IPS-NIHi11 (cell line): Measurements from ENCODE around the gene IFNA14.
"Not testable (repeated sequence)": the region's sequence is repeated elsewhere in the genome, so short reads cannot be mapped to it uniquely, and the experiment has no call there.

Source experiments
- DNase-seq: peaks from one replicate; pipeline ENCODE4 v3.0.0; 2012; ENCODE audit warnings: mixed read lengths, low spot score

IFNA14 gene

DNA sequence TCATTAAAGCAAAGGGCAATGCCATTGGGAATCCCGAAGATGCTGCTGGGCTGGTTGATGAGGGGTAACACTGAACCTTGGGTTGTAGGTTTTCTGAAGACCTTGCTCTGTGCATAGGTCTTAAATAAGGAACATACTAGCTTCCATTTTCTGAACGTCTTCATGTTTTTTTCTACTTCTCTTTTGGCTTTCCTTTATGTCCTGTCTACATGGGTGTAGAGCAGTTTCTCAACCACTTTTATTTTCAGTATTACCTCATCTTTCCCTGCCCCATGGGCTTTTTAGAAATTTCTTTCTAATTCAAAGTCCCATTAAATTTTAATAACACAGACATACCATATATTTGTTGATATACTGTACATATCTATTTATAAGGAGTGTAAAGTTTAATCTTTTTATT lies at the start of gene IFNA14:
IFNA14 (minus strand) TSS at position 95 of the 400 bp plus-strand sequence; CDS start at position 25, 70 bp downstream.
- DNase-seq, result no peak

DNA sequence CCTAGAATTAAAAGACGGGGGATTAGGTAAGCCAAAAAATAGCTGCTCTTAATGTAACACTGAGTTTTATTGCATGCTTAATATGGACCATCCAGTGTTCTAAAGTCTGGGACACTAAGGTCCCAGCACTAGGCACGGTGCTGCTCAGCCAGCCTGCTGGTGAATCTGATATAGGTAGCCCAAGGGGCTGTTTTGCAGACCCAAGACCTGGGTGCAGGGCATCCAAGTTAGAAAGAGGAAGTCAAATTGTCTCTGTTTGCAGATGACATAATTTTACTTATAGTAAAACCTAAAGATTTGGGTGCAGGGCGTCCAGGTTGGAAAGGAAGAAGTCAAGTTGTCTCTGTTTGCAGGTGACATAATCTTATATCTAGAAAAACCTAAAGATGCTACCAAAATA lies 47.5 kb upstream of the IFNA14 start:
- no peak for DNase-seq

DNA sequence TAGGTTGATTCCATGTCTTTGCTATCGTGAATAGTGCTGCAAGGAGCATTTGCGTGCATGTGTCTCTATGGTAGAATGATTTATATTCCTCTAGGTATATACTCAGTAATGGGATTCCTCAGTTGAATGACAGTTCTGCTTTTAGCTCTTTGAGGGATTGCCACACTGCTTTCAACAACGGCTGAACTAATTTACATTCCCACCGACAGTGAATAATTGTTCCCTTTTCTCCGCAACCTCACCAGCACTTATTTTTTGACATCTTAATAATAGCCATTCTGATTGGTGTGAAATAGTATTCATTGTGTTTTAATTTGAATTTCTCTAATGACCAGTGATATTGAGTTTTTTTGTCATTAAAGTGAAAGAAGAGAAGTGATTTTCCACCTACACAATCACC lies 46.9 kb upstream of the IFNA14 start:
- no peak for DNase-seq

DNA sequence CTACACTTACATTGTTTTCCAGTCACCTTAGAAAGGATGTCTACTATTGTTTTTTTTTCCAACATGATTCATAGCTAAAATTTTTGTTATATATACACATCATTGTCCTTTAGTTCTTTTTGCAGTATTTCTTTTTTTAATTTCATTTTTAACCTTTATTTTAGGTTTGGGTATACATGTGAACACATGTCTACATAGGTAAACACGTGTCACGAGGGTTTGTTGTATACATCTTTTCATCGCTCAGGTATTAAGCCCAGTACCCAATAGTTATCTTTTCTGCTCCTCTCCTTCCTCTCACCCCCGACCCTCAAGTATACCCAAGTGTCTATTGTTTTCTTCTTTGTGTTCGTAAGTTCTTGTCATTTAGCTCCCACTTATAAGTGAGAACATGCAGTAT lies 46.3 kb upstream of the IFNA14 start:
- DNase-seq, result no peak

DNA sequence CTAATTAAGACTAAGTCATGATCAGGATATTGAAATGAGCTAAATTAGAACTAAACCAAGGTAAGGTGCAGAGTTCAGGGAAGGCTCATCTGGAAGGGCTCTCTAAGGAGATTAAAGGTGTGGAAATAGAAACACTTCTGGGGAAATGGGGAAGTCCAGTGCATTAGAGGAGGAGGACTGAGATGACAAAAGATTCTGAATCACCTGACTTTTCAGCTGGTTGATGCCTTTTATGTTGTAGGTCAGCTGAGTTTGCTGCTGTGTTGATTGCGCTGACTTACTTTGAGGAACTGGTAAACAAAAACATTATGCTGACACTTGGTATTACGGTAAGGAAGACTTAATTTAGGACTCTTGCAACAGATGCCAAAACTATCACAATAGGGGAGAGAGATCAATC lies 41.5 kb upstream of the IFNA14 start:
- no peak for DNase-seq

DNA sequence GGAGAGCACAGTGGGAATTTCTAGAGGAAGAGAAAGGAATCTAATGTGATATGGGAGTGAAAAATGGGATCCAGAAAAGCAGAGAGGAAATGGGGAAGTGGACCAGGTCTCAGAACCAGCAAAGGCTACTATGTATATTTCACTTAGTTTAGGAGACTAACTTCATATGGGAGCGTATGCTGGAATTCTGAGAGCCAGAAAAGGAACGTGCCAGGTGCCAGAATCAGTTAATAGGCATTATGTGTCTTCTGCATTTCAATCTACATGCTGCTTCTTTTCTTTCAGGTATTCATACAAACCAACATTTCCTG lies 28.5 kb upstream of the IFNA14 start:
- no peak for DNase-seq

DNA sequence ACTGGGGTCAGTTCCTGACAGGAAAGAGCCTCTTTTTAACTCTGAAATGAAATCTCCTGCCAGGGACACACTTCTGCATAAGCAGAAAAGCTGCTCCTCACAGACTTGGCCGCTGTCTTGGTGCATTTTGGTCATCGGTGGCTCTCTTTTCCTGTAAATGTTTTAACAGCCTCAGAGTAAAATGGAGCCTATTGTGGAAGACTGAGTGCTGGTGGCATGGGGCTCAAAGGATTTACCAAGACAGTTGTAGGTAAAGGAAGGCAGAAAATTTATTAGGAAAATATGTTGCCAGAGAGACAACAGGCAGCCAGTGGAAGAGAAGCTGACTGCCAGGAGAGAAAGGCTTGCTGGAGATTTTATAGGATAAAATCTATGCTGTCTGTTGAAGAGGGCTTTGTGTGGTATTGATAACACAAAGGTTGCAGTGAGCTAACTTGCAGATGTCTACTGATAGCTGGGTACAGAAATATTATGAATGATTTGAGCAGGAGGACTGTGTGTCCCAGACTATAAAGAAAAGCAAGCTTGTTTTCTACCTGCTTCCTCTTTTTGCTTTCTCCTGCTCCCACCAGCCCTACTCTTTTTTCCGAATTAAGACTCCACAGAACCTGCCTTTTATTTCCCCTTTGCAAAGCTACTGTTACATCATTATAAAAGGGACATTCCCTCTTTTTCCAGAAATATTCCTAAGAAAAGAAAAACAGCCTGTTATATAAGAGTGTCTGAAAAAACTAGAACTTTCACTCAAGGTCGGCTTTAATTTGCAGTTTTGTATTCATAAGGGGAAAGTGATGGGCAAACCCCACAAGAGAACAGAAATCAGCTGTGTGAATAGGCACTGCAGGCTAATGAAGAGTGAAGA lies 27.9 kb upstream of the IFNA14 start:
- no peak for DNase-seq

DNA sequence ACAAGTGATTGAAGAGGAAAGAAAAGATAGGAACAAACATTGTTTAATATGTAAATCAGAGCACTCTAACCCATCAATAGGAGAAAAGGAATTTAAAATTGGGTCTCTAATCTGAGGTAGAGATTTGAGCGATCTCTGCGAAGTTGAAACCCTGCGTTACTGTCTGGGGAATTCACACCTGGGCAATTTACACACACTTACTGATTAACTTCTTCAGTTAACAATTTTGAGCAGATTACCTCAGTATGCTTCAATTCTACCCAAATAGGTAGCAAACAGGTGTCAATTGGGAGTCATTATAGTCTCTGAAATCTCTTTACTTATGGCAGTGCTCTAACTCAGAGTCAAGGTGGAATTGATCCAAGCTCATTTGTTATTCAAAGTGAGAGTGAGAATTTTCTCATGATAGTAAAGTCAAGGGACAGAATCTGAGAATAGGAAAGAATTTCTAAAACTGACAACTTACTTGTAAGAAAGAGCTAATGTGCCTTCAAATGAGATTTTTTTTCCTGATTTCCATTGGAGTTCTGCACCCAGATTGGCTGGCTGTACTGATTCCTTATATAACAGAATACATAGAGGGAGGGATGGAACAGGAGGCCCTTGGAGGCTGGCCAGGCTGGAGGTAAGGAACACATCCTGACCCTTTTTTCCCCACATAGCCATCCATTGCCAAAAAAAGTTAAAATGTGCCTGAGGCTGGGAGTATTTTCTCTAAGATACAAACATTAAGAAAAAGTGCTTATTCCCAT lies 27.1 kb upstream of the IFNA14 start:
- no peak for DNase-seq

DNA sequence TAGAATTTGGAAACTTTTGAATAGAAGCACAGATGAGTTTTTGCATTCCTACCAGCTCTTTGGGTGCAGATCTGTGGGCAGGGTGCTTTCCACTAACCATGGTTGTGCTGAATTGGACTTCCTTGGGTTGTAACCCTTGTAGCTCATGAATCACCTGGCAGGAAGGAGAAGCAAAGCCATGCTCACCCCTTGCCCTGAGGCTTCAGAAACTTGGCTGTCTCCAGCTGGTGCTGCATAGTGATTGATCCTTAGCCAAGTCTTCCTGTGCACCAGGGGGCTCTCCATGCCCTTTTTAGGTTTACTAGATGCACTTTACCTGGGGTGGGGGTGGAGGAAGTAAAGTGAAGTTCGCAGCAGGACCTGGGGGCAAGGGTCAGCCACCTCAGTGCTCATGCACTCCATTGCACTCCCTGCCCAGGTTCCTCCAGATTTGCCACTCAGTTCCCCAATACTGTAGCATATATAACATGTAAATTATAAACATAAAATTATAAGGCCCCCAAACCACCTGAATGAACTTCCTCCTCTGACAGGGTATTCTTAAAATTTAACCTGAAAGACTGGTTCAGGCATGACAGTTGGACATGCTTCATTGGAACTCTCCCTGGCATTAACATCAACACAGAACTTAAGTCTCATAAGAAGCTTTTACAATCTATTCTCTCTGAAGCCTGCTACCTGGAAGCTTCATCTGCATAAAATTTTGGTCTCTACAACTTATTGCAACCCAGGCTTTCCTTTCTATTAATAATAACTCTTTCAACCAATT lies 25.8 kb upstream of the IFNA14 start:
- no peak for DNase-seq

DNA sequence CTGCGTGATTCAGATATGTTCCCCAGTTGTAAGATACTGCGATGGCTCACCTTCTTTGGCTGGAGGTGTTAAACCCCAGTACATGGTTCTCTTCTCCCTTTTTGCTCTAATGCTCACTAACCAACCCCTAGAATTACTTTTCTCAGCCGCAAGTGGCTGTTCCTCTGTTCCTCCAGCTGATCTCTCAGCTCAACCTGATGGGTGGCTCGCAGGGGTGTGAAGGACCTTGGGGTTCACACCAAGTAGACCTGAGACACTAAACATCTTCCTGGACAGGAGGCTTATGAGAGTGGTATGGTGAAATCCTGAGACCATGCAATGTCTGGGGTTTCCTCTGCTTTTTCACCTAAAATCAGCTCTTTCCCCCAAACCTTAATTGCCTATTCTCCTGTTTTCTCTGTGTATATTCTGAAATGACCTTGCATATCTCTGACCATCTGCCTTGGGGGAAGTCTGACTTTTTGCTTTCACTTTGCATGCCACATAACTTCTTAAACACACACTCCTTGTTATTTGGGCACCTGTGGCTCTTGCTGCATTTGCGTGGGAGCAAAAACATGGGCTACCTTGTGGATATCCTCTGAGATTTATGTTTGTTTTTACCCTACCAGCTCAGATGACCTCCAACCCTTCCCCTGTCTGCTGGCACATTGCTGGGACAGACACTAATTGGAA lies 15.9 kb upstream of the IFNA14 start:
- no peak for DNase-seq

DNA sequence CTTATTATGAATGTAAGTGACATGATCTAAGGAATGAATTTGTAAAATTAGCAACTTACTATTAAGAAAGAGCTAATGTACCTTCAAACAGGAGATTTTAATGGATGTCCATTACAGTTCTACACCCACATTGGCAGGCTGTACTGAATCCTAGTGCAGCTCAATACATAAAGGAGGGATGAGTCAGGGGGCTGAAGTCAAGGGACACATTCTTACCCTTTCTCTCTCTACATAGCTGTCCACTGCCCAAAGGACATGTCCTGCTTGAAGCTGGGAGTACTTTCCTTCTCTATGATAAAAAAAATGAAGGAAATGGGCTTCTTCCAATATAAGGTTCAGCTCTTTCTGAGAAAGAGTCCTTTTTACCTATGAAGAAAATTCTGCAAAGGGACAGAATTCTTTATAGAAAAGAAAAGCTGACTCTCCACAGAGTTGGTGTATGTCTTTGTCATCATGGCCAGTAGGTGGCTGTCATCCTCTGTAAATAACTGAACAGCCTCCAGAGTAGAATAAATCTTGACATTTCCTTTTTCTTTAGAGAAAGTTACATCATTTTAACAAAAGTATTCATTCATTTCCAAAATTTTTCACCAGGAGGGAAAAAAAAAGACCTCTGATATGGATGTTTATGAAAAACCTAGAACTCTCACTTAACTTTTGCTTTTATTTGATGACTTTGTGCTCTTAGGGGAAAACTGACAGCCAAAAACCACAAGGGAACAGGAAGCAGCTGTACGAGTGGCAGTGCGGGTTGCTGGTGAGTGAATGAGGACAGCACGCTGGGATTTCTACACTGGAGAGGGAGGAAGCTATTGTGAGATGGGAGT lies 13.1 kb upstream of the IFNA14 start:
- DNase-seq, result peak; percentile 31

DNA sequence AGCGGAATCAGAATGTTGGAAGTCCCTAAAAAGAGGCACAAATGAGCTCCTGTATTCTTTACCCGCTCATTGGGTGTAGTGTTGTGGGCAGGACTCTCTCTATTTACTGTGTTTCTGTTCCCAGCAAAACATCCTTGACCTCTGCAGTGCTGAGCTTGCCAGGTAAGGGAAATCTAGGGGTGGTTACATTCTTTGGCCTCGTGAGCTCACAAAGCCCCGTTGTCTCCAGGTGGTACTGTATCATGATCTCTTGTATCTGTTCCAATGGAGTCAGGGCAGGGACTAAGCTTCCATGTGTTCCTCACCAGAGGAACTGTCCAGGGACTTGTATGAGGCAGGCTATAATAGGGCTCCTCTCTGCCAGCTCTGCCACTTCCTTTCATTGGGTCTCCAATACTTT lies 11.8 kb upstream of the IFNA14 start:
- DNase-seq, result no peak

DNA sequence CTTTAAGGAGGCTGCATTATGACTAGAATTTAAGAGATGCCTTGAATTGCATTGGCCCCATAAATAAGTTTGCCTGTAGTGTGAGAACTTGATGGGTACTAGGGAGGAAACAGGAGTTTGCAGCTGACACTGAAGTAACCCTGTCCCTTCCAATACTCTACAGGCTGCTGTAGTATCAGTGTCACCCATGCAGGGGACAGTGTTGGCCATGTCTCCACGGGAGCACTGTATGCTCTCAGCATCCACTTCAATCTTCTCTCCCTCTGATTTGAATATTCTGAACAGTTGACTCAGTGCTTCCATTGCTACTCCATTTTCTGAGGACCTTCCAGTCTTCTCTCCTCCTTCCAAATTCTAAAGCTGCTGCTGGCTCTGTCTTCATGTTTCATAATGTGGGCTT lies 11.4 kb upstream of the IFNA14 start:
- no peak for DNase-seq

DNA sequence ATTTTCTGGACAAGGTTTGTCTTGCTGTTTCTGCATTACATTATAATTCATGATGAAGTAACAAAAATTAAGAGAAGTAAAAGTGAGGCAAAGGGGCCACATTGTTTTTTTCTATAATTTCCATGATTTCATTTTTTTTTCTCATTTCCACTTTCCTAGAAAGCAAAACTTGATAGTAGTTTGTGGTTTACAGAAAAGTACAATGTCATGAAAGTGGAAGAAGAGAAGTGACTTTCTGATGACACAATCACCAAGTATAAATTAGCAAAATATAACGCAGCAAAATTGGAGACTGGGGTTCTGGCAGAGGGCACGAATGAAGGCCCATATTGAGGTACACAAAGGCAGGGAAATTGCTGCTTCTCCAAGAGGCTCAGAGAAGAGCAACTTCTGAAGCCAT lies 5.0 kb upstream of the IFNA14 start:
- no peak for DNase-seq

DNA sequence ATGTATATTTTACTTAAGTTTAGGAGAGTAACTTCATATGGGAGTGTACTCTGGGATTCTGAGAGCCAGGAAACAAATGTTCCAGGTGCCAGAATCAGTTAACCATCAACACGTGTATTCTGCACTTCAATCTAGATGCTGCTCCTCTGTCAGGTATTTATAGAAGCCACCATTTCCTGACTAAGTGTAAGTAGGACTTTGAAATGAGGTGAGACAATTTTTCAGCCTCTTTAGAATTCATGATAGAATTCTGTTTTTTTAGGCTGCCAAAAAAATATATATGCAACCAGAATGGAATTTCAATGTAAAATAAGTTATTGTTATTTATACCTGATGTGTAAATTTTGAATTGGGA lies 3.5 kb downstream of the IFNA14 start:
- not testable (repeated sequence) for DNase-seq

DNA sequence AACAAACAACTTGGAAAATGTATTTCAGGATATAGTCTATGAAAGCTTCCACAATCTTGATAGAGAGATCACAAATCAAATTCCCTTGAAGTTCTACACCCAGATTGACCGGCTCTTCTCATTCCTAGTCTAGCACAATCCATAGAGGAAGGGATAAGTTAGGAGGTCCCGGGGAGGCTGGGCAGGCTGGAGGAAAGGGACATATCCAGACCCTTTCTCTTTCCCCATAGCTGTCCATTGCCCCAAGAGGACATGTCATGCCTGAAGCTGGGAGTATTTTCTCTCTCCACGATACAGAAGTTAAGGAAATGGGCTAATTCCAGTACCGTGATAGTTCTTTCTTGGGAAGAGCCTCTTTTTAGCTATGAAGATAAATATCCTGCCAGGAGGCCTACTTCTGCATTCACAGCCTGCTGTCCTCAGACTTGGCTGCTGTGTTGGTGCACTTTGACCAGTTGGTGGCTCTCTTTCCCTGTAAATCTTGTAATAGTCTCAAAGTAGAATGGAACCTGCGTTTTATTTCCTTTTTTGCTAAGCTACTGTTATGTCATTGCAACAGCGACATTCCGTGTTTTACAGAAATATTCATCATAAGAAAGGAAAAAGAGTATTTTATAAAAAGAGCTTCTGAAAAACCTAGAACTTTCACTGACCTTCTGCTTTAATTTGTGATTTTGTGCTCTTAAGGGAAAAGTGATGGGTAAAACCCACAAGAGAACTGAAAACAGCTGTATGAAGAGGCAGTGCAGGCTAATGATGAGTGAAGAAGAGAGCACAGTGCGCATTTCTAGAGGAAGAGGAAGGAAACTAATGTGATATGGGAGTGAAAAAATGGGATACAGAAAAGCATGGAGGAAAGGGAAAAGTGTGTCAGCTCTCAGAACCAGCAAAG lies 4.1 kb downstream of the IFNA14 start:
- peak; percentile 41 for DNase-seq

DNA sequence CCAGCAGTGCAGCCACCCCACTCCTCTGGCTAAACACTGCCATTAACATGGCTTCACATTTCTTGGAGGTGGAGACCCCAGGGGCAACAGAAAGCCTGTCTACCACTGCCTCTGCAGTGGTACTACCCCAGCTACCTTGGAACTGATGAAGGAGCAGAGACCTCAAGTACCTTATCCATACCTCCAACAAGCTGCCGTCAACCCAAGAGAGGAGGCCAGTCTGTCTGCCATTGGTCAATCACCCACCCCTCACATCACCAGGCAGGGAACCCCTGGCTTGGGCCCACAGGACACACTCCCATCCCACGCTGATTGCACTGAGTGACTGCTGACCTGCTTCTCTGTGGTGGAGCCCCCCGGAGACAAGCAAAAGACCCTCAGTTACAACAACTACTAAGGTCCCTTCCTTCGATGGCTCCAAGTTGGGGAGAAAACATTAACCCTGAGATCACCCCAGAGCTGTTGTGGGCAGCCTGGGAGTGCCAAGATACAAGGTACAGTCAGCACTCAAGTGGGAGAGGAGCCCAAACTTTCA lies 5.6 kb downstream of the IFNA14 start:
- no peak for DNase-seq

DNA sequence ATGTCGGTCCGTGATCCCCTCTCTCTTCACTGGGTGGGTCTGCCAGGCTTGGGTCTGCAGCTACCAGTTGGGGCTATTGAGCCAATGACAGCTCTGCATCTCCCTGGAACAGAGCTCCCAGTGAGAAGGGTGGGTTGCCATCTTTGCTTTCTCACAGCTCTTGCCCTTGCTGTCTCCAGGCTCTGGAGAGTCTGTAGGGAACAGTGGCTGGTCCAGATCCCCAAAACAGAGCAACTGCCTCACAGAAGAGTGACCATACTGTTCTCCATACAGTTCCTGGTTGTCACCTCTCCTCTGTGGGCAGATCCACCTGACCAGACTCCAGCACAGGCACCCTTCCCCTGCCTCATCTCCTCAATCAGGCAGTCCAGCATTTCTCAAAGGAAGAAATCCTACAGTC lies 6.5 kb downstream of the IFNA14 start:
- DNase-seq, result no peak

DNA sequence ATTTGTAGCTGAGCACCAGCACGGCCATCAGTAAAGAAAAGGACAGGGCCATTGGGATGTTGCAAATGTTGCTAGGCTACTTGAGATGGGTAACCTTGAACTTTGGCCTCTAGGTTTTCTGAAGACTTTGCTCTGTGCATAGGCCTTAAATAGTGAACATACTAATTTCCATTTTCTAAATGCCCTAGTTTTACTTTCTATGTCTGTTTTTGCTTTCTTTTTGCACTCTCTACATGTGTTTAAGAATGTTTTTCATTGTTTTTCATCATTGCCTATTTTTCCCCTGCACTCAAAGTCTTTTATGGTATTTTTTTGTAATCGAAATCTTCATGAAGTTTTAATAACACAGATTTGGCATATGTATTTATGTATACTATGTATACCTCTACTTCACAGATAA lies 11.7 kb downstream of the IFNA14 start, which contains the start of gene IFNA17:
IFNA17 (minus strand) TSS at position 101 of the 400 bp plus-strand sequence; CDS start at position 52, 49 bp downstream.
- DNase-seq, result no peak

DNA sequence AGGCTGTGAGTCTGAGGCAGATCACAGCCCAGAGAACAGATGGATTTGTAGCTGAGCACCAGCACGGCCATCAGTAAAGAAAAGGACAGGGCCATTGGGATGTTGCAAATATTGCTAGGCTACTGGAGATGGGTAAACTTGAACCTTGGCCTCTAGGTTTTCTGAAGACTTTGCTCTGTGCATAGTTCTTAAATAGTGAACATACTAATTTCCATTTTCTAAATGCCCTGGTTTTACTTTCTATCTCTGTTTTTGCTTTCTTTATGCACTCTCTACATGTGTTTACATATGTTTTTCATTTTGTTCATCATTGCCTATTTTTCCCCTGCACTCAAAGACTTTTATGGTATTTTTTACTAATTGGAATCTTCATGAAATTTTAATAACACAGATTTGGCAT lies 22.6 kb downstream of the IFNA14 start, which contains the start of gene IFNA16:
IFNA16 (minus strand) TSS at position 101 of the 400 bp plus-strand sequence; CDS start at position 95, 6 bp downstream.
- DNase-seq, result not testable (repeated sequence)
